ENCODE data around the gene MYO3B.
A peak's percentile ranks its signal among the peaks of the same experiment; 100 is the strongest.

Gene MYO3B

GRCh38 chr2:170484552-170484951 lies 306.6 kb downstream of the MYO3B start:
- no peak for TF ChIP-seq CTCF (IDR thresholded peaks at IDR 0.05; ENCODE audit: control insufficient read depth, extremely low read depth, insufficient read depth)
- no peak for DNase-seq (ENCODE audit: low read depth)
- H3K4me3 ChIP-seq (ENCODE audit: low read depth, low read length) = no peak overlapping the region

- no peak for TF ChIP-seq CTCF (IDR thresholded peaks at IDR 0.05; ENCODE audit: control insufficient read depth, extremely low read depth, insufficient read depth)
- no peak for DNase-seq (ENCODE audit: low read depth)
- no peak overlapping the region for H3K4me3 ChIP-seq (ENCODE audit: low read depth, low read length)
Observed at GRCh38 chr2:170485254-170486026, 307.5 kb downstream of the MYO3B start.

GRCh38 chr2:170486730-170487129 lies 308.8 kb downstream of the MYO3B start:
- TF ChIP-seq CTCF (IDR thresholded peaks at IDR 0.05; ENCODE audit: control insufficient read depth, extremely low read depth, insufficient read depth) = peak; percentile 11; the same call in 1 of the 2 replicates
- DNase-seq (ENCODE audit: low read depth) = no peak
- no peak overlapping the region for H3K4me3 ChIP-seq (ENCODE audit: low read depth, low read length)

- no peak for TF ChIP-seq CTCF (IDR thresholded peaks at IDR 0.05; ENCODE audit: control insufficient read depth, extremely low read depth, insufficient read depth)
- no peak overlapping the region for H3K4me3 ChIP-seq (ENCODE audit: low read depth, low read length)
- DNase-seq (ENCODE audit: low read depth) = no peak
Observed at GRCh38 chr2:170488807-170489206, 310.9 kb downstream of the MYO3B start.

- DNase-seq (ENCODE audit: low read depth) = no peak
- no peak for TF ChIP-seq CTCF (IDR thresholded peaks at IDR 0.05; ENCODE audit: control insufficient read depth, extremely low read depth, insufficient read depth)
- no peak overlapping the region for H3K4me3 ChIP-seq (ENCODE audit: low read depth, low read length)
Observed at GRCh38 chr2:170492010-170492409, 314.1 kb downstream of the MYO3B start.

GRCh38 chr2:170493426-170494097 lies 315.6 kb downstream of the MYO3B start:
- no peak for DNase-seq (ENCODE audit: low read depth)
- TF ChIP-seq CTCF (IDR thresholded peaks at IDR 0.05; ENCODE audit: control insufficient read depth, extremely low read depth, insufficient read depth) = no peak
- no peak overlapping the region for H3K4me3 ChIP-seq (ENCODE audit: low read depth, low read length)

All from LNCaP clone FGC (cell line).